ENCODE results near the gene IKZF3.

Gene IKZF3

DNA sequence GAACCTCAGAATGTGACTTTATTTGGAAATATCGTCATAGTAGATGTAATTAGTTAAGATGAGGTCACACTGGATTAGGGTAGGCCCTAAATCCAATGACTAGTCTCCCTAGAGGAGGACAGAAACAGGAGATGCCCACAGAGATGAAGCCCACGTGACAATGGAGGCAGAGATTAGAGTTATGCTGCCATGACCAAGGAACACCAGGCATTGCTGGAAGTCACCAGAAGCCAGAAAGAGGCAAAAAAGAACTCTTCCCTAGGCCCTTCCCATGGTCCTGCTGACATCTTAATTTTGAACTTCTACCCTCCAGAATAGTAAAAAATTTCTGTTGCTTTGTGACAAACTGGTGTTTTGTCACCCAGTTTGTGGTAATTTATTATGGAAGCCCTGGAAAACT, 49.6 kb downstream of the IKZF3 start:
- DNase-seq = no peak

DNA sequence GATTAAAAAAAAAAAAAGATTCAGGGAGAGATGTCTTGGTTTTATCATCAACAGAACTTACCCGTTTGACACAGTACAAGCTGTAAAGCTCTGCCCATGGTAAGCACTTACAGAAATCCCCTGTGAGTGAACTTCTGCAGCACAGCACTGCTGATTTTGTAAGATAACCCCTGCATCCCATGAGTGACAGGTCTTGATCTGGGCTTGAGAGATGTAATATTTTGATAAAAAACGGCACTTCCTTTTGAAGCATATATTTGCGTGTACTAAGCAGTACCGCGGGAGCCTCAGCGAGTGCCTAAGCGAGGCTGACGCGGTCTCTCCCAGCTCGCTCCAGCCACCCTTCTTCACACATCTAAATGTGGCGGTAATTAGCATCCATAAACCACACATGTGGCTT, 50.5 kb downstream of the IKZF3 start:
- DNase-seq = peak in 1 of 2 experiments; percentile 45

DNA sequence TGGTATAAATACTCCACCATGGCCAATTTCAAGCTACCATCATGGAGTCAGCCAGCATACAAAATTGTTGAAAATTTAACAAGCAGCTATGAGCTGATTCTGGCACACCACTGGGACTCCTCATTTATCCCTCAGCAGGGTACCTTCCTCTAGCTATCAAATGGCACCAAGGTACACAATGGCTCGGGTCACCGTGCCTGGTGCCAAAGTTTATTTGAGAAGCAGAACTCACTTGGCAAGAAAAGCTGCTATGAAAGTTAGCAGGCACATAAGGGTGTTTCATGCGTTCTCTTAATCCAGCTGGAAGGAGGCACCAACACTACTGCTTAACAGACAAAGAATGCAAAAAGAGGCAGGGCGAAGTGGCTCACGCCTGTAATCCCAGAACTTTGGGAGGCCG, 51.6 kb downstream of the IKZF3 start:
- DNase-seq = no peak

DNA sequence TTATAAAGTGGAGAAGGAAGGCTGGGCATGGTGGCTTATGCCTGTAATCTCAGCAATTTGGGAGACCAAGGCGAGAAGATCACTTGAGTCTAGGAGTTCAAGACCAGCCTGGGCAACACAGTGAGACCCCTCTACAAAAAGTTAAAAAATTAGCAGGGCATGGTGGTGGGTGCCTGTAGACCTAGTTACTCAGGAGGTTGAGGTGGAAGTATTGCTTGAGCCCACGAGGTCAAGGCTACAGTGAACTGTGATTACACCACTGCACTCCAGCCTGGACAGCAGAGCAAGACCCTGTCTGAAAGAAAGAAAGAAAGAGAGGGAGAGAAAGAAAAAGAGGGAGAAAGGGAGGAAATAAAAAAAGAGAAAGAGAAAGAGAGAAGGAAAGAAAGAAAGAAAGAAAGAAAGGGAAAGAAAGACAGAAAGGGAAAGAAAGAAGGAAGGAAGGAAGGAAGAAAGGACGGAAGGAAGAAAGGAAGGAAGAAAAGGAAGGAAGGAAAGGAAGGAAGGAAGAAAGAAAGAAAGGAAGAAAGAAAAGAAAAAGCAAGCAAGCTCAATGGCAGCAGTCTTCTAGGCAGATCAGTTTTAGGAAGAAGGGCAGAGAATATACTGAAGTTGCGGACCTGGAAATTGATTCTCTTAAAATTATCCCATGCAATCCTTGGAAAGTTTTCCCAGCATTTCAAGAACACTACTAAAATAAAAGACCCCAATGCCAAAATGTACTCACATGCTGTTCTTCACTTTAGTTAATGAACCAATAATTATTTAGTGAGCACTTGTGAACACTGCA, 53.0 kb downstream of the IKZF3 start:
- no peak for DNase-seq

DNA sequence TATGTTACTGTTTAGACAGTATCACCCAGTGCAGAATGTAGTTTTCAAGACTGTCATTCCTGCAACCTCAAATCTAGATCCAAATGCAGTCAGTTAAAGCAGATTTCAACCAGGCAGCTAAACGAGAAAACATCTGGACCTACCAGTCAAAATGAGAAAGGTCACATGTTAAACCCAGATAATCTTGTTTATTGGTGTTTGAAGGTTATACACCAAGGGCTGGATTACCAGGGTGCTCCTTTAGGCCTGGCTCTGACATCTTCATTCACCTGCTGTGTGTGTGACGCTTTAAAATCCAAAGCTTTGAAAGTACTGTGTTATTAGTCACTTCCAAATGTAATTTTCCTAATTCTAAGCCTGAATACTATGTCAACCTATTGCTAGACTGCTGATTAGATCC, 54.9 kb downstream of the IKZF3 start:
- DNase-seq = no peak

DNA sequence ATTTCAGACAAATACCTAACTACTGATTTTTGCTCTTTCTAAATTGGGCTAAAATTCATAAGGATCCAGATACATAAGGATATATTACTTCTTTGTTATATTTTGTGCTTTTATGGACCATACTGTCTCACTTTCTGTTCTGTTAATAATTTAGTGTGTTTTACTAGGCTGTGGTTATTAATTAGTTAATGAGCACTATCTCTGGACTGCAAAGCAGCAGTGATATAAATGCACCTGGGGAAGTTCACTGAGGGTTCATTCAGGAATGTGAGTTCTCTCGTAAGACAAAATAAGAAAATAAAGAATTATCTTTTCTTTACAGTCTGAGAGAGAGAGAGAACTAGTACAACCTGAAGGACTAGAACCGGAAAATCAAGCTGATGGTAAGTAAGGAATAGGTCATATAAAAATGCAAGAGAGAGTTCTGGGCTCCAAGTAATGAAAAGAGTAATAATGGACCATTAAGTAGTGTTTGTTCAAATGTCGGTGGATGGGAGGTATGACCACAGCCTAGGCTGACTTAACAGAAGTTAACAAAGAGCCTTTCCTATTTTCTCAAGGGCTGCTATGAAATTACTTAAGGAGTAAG, 55.6 kb downstream of the IKZF3 start:
- DNase-seq = no peak

DNA sequence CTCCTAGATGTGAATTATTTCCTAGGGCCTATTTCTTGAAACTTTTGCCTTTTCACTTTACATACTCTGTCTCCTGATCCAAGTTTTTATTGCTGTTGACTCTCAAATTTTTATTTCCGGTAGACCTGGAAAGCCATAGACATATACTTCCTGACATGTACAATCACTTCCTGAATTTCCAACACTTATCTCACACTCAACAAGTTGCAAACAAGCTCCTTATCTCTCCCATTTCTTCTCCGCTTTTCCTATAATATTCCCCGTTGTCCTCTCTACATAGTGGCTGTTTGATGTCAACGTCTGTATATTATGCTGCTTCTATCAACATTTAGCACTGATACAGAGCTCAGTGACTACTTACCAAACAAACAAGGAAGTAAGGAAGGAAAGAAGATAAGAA, 59.3 kb downstream of the IKZF3 start:
- DNase-seq = no peak

DNA sequence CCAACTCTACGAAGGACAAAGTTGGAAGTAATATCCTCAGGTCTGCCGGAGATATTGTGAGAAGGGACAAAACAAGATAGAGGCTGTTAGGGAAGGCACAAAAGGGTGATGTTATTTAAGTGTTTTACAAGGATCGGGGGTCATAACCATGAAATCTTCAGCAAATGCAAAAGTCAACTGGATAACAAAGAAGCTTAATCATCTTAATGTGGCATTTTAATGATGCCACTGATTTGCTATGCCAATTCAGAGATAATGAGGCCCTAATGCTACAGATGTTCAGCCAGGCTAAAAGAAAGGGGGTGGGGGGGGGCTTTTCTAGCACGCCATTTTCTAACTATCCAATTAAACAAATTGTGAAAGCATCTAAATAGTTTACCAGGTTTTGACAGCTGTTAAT, 63.1 kb downstream of the IKZF3 start:
- DNase-seq = no peak

DNA sequence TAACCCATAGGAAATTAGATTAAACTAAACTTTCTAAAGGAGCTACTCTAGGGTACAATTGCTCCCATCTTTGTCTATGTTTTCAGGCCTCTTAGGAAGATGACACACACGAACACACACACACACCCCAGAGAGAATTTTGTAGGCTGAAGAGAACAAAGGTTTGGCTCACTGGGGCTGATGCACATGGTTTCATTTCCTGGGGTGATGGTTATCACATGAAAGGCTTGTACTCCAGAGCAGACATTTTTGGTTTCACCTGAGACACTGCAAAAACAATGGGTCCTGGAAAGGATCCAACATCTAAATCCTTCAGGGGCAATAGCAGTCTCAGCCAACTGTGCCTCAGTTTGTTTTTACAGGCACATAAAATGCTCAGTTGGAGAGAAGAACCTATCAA, 63.6 kb downstream of the IKZF3 start:
- peak; percentile 24 to 69 for DNase-seq

DNA sequence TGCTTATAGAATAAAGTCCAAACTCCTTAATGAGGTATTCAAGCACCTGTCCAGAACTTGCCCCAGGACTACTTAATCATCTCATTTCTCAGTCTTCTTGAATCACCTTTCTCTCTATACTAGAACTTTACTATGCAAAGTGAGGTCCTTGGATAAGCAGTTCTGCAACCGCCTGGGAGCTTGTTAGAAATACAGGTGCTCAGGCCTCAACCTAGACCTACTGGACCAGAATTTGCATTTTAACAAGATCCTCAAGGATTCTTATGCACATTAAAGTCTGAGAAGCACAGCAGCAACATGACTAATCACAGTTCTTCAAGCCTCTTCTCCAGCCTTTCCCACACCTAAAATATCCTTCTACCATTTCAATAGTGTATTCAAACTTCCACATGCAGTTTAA, 64.7 kb downstream of the IKZF3 start:
- DNase-seq = no peak

DNA sequence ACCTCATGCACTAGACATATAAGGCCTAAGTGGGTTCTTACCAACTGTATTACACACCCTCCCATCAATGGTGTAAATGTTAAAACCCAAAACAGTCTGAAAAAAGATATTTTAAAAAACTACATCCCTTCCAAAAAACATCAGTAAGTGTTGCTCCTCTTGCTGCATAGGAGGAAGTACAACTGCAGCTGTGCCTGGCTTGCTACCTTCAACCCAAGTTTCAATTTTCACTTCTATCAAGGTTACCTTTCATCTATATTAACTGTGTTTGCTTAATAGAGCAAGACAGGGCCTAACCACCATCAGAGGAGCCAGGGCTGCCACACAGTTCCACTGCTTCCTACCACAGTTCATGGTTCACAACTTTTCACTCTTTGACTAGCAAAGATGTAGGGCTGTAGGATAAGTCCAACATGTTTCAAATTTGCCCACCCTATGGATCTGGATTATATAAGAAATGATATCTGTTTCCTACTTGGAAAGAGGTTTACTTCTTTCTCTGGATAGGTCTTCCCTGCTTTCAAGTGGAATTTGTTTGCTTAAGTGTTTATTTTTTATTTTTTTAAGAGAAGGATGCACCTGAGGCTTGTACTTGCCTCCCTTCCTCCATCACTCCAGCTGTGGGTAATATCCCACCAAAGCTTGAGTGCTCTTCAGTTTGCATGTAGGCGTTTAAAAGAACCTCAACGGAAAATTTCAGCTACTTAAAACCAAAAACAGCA, 69.7 kb downstream of the IKZF3 start:
- no peak for DNase-seq

DNA sequence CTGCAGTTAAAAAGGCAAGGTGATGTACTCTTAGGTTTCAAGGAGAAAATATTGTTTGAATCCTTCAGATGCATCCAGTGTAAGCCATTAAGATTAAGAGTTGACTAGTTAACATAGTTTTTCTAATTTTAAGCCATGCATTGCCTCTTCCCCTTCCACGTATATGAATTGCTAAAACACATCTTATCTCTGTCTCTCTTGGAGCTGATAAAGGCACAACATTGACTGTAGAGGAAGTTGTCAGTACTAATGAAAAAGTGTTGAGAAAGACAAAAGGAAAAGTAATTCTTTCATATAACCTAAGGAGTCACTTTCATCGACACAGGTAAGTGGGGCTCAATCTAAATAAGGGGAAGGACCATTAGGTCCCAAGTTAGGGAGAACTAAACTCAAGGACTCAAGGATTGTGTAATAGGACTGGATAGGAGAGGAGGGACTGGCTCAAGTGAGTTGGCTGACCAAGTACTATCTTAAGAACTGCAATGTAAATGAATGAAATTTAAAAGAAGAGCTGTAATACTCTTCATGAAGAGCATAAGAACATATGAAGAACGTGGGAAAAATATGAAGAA, 70.7 kb downstream of the IKZF3 start:
- no peak for DNase-seq

DNA sequence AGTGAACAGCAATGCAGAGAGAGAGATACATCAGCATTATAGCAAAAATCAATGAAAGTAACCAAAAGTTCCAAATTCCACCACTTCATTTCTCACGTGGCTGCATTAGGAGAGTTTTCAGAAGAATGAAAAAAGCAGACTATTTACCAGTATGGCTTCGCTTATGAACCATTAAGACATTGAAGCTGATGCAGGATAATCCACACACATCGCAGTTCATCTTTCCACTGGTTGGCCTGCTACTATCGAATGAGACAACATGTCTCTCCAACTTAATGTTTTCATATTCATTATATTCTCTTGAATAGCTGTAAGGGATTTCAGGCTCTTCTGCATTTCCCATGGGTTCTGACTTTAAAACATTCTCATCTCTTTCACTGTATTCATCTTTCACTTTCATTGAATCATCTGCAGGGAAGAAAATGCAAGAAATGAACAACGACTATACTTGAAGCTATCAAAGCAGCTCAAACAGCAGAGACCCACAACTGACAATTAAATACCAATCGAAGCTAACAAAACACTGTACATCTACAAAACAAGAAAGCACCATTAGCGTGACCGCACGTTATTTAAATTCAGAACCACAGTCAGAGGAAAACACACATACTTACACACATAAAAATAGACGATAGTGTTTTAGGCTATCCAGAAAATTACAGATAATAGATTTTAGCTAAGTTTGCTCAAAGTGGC, 71.4 kb downstream of the IKZF3 start:
- DNase-seq = no peak

DNA sequence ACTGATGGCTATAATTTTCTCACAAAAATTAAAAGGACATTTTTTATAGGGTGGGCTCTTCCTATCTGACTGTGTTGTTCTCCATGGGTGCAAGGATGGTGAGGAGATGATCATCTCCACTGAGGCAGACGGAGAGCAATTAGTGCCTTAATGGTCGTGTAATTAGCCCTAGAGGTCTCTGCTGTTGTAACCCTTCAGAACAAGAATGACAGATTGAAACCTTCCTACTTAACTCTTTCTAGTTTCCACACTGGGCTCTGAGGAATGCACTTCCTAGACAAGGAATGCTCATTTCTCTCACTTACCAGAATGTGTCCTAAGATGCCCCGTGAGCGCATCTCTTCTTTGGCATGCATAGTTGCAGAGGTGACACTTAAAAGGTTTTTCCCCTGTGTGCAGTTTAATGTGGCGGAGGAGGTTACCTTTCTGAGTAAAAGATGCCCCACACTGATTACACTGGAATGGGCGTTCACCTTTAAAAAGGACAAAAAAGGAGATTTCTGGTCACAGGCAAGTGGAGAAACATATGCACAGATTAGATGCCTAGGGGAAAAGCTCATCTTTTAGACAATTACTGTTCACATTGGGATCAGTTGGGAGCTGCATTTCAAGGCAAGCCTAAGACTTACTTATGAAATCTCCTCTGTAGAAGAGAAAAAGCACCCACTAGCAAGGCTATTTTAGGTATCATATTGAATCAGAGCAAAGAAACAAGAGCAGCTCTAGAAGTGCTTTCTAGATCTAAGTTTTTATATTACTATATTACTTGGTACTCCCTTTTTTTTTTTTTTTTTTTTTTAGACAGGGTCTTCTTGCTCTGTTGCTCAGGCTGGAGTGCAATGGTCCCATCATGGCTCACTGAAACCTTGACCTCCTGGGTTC, 72.8 kb downstream of the IKZF3 start:
- peak in 1 of 2 experiments; percentile 44 for DNase-seq

DNA sequence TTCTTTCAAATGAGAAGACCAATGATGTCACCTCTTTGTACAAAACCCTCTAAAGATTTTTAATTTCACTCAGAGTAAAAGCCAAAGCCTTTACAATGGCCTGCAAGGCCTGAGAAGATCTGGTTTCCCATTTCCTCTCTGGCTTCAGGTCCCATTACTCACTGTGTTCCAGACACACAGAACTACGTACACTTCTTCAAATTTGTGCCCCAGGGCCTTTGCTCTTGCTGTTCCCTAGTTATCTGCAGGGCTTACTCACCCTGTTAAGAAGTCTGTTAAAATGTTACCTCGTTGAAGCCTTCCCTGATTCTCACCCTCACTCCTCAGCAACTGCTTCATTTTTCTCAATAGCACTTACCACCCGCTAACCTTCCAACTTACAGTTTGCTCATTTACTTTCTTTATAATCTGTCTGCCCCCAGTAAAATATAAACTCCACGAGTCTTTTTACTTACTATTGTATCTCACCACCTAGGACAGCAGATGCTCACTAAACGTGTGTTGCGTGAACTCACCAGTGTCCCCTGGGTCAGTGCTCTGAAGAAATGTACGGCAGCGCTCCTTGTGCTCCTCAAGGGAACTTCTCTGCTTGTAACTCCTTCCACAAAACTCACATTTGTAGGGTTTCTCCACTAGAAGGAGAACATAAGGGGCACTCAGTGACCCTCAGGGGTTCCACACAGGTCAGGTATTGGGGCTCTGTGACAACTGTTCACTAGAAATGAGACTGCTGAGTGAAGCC, 76.2 kb downstream of the IKZF3 start:
- DNase-seq = no peak

DNA sequence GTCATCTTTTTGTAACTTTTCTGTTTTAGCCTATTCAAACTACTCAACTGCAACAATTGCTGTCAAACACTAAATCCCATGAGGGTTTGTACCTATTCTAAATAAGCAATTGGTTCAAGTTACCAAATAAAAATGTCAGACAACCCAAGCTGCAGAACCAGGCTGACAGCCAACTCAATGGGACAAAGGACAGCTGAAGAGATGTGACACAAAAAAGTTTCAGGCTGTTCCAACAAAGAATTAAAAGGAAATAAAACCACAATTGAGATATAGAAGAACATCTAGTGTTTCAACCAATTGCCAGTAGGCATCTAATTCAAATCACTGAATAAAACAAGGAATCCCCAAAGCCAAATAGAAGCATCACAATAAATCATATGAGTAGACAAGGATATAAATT, 77.1 kb downstream of the IKZF3 start:
- no peak for DNase-seq

DNA sequence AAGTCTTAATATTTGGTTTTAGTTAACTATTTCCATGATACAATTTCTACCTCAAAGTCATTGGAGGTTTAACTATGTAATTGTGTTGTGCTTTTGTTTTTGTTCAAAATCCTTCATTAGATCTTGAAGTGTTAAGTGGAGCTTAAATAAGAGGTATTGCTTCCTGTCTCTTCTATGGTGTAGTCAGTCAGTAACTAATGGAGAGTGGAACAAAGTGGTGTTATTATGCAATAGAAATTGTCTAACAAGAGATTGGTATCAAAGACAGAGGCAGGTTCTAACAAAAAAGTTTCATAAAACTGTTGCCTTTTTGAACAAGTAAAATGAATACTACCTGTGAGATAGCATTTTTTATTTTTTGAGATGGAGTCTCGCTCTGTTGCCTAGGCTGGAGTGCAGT, 81.1 kb downstream of the IKZF3 start:
- DNase-seq = no peak

DNA sequence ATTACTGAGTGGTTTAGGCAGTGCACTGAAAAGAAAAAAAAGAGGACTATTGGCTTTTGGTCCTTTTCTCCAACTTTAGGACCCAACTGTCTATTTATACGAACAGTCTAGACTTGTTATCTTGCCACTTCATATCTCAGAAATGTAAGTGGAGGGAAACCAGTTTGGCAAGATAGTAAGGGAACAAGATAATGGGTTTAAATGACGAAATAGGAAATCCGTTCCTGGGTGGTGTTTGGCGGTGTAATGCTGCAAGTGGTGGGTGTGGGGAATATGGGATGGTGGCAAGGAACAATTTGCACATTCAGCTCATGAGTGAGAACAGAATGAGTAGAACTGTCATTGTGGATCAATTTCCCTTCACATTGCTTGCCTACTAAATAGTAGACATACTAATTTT, 81.6 kb downstream of the IKZF3 start:
- no peak for DNase-seq

DNA sequence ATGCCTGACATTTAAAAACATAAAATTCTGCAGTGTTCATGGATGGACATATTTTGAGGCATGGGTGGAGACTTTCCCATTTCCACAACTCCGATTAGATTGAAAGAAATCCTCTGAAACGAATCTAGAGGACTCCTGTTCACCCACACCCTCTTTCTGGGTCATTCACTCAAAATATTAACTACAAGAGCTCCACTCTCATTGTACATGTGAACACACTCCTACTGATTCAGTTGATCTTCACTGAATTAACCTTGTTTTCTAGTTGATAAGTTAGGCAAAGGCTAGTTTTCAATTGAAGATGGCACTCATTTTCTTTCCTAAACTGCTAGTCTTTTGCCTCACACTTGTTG, 82.3 kb downstream of the IKZF3 start:
- DNase-seq = no peak

DNA sequence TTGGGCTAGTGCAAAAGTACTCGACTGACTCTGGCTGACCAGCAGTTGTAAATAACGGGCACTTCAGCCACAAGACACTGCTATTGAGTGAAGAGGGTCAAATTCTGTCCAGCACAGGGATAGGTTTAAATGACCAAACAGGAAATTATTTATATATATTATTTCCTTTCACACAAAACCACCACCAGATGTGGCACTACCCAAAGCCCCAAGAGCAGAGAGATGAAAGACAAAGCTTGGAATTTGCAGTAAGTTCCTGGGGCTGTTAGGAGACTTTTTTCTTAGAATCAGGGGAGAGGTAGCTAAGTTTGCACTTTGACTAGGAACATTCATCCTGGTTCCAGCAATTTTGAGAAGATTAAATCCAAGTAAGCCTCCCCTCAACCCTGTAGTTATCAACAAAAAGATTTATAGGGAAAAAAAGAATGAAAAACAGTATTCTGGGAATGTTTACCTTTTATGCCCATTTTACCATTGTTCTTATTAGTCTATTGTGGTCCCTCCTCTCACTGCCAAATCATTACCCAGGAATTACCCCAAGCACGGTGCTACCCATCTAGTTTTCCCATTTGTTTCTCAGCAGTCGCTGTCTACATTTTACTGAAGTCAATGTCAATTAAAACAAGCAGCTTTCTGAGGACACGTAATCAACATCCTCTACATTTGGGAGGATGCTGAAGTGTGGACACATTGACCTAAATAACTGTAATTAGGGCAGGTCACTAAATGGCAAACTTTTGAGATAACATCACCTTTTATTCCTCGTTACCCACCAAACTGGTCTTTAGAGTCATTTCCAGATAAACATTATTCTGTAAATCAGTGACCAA, 82.9 kb downstream of the IKZF3 start:
- DNase-seq = no peak
